DND-41 (cell line): ENCODE results near the gene MICU2.

Source experiments
- ATAC-seq: fragments of 200-7000 bp; cut with Tn5 transposase; 3 replicates; pipeline ENCODE4 v1.9.1; 2021; ENCODE audit warnings: low read depth; ENCODE audit not compliant: insufficient read depth
- DNase-seq: peaks from one replicate; pipeline ENCODE4 v3.0.0-alpha.2; 2020
- H2AFZ ChIP-seq: 2 replicates; pipeline ENCODE4 v1.6.0; 2012; ENCODE audit warnings: low read depth, low read length
- H3K27ac ChIP-seq: 2 replicates; pipeline ENCODE4 v1.5.1; 2012; ENCODE audit warnings: low read length, inconsistent platforms
- H3K27me3 ChIP-seq: fragments of 200-600 bp; sonication (generic); 2 replicates; pipeline ENCODE4 v1.6.0; 2012; ENCODE audit warnings: low read length, mild to moderate bottlenecking, inconsistent platforms; ENCODE audit not compliant: insufficient read depth, poor library complexity
- H3K36me3 ChIP-seq: 2 replicates; pipeline ENCODE4 v1.5.1; 2012; ENCODE audit warnings: low read length, inconsistent platforms; ENCODE audit not compliant: insufficient read depth
- H3K4me1 ChIP-seq: 2 replicates; pipeline ENCODE4 v1.5.1; 2012; ENCODE audit warnings: mild to moderate bottlenecking, low read length; ENCODE audit not compliant: insufficient read depth
- H3K4me2 ChIP-seq: 2 replicates; pipeline ENCODE4 v1.6.0; 2012; ENCODE audit warnings: mild to moderate bottlenecking, moderate library complexity, low read length, inconsistent platforms; ENCODE audit not compliant: insufficient read depth
- H3K4me3 ChIP-seq, 2 experiments: fragments of 200-600 bp in 1 of 2; shearing (Covaris generic) in 1 of 2; 2 replicates each; pipeline ENCODE4 v1.5.1; 2012 to 2016; ENCODE audit warnings: inconsistent platforms in 2 of 2, low read length in 2 of 2, mild to moderate bottlenecking in 2 of 2, low read depth in 1 of 2, moderate library complexity in 1 of 2
- H3K79me2 ChIP-seq: 2 replicates; pipeline ENCODE4 v1.6.0; 2012; ENCODE audit warnings: low read length, inconsistent platforms; ENCODE audit not compliant: insufficient read depth
- H3K9ac ChIP-seq: 2 replicates; pipeline ENCODE4 v1.6.0; 2012; ENCODE audit warnings: low read depth, mild to moderate bottlenecking, inconsistent platforms, low read length, moderate library complexity
- H3K9me3 ChIP-seq: 2 replicates; pipeline ENCODE4 v1.5.1; 2012; ENCODE audit warnings: low read length, moderate library complexity, mild to moderate bottlenecking, inconsistent platforms; ENCODE audit not compliant: insufficient read depth, severe bottlenecking
- H4K20me1 ChIP-seq: 2 replicates; pipeline ENCODE4 v1.6.0; 2012; ENCODE audit warnings: low read length; ENCODE audit not compliant: insufficient read depth
- EZH2 ChIP-seq: IDR thresholded peaks from 3 replicates; pipeline ENCODE4 v1.6.1; 2012; ENCODE audit warnings: borderline replicate concordance, low read depth, mild to moderate bottlenecking, moderate library complexity, low read length, inconsistent platforms; ENCODE audit not compliant: severe bottlenecking
- TF ChIP-seq, protein P1 (sequence below): IDR thresholded peaks from 2 replicates; pipeline ENCODE4 v1.5.1; 2012; ENCODE audit warnings: borderline replicate concordance, low read length, moderate library complexity, mild to moderate bottlenecking; ENCODE audit not compliant: poor library complexity, severe bottlenecking; ENCODE audit errors: extremely low read depth

The MICU2 gene

DNA sequence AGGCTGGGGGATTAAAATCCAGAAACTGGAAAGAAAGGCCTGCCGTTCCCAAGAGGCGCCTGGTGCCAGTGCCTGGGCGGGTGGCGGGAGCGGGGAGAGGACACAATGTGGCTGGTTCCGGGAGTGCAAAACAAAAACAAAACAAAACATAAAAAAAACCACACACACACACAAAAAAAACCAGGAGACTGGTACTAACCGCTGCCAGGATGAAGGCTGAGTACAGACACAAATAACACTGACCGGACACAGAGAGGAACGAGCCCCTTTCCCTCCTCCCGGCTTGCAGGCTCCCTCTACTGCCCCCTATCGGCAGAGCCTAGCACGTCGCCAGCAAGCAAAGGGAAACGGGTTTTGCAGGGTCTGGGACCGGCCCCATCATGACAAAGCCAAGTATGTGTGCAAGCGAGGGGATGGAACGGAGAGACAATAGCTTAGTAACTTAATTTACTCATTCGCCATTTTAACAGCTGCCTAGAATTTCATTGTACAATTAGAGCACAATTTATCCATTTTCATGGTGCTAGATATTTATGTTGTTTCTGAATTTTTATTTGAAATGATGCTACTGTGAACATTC, 127.0 kb downstream of the MICU2 start:
- DNase-seq (peak; percentile 73), ATAC-seq (peak; percentile 76)
- peak overlapping the region; percentile 39 for H3K9ac ChIP-seq
- no peaks in the 10 kb centered on the region for H3K36me3 ChIP-seq
- H3K4me2 ChIP-seq, result peak overlapping the region; percentile 57
- no peaks in the 10 kb centered on the region for H3K9me3 ChIP-seq
- no peaks in the 10 kb centered on the region for H3K27me3 ChIP-seq
- H3K4me1 ChIP-seq, result peaks cover 14% of the 10 kb centered on the region; the same call in 1 of the 2 replicates
- no peaks in the 10 kb centered on the region for H3K79me2 ChIP-seq
- H4K20me1 ChIP-seq, result no peaks in the 10 kb centered on the region
- no peak overlapping the region for H3K27ac ChIP-seq
- TF ChIP-seq, protein P1, sequence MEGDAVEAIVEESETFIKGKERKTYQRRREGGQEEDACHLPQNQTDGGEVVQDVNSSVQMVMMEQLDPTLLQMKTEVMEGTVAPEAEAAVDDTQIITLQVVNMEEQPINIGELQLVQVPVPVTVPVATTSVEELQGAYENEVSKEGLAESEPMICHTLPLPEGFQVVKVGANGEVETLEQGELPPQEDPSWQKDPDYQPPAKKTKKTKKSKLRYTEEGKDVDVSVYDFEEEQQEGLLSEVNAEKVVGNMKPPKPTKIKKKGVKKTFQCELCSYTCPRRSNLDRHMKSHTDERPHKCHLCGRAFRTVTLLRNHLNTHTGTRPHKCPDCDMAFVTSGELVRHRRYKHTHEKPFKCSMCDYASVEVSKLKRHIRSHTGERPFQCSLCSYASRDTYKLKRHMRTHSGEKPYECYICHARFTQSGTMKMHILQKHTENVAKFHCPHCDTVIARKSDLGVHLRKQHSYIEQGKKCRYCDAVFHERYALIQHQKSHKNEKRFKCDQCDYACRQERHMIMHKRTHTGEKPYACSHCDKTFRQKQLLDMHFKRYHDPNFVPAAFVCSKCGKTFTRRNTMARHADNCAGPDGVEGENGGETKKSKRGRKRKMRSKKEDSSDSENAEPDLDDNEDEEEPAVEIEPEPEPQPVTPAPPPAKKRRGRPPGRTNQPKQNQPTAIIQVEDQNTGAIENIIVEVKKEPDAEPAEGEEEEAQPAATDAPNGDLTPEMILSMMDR, result peak; percentile 93
- no peak for TF ChIP-seq EZH2
- H3K4me3 ChIP-seq, result peak overlapping the region in 1 of 2 experiments; percentile 52; a peak in 2 of 4 replicates
- H2AFZ ChIP-seq, result peak overlapping the region; percentile 62

DNA sequence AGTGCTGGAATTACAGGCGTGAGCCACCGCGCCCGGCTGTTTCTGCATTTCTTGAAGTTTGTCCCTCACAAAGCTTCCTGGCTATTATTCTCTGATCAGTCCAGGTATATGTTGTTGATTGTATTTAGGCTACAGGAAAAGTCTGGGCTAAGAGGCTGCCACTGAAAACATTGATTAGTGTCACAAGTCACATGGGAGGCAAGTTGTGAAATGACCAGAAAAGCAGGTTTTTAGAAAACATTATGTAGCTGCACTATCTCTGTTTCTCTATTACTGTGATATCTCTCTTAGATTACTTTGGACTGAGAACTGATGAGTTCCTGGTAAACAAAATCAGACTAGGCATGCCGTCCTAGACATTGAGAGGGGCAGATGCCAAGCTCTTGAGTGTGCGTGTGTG, 128.9 kb downstream of the MICU2 start:
- DNase-seq (no peak), ATAC-seq (no peak)
- Histone ChIP-seq H3K36me3 (no peaks in the 10 kb centered on the region), H3K9me3 (no peaks in the 10 kb centered on the region), H3K79me2 (no peaks in the 10 kb centered on the region), H3K27ac (no peak overlapping the region), H3K4me2 (no peak overlapping the region), H2AFZ (no peak overlapping the region), H3K27me3 (no peaks in the 10 kb centered on the region), H3K9ac (no peak overlapping the region), H4K20me1 (no peaks in the 10 kb centered on the region), H3K4me1 (peaks cover 14% of the 10 kb centered on the region; the same call in 1 of the 2 replicates), H3K4me3 (no peak overlapping the region)
- TF ChIP-seq, protein P1, result no peak
- no peak for TF ChIP-seq EZH2

DNA sequence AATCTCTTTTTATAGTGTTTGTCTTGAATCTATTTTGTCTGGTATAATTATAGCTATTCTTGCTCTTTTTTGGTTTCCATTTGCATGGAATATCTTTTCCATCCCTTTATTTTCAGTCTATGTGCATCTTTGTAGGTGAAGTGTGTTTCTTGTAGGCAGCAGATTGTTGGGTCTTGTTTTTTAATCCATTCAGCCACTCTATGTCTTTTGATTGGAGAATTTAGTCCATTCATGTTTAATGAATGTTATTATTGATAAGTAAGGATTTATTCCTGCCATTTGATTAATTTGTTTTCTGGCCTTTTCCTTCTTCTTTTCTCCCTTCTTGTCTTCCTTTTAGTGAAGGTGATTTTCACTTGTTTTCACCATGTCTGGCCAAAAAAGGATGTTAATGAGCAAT, 133.2 kb downstream of the MICU2 start:
- no peaks in the 10 kb centered on the region for H3K4me1 ChIP-seq
- ATAC-seq, result no peak
- TF ChIP-seq EZH2, result no peak
- TF ChIP-seq, protein P1, result no peak

DNA sequence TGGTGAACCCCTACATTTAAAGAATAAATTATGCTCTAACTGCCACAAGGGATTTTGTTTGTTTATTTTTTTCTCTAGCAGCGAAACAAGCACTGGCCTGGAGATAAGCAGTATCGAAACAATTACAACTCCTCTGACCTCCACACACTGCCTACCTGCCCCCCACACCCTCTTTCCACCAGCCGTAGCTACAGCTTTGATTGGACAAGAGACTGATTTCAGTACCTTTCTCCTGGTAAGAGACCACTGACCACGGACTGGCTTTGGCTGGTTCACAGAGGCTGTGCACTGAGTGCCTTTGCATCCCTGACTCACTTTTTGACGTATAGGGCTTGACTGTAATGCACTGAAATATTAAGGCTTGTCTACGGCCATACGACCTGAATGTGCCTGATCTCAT, 137.4 kb downstream of the MICU2 start:
- TF ChIP-seq, protein P1, result no peak
- no peak for TF ChIP-seq EZH2
- Histone ChIP-seq H3K4me2 (no peak overlapping the region), H3K9me3 (no peaks in the 10 kb centered on the region), H3K36me3 (no peaks in the 10 kb centered on the region), H3K27ac (no peak overlapping the region), H3K9ac (no peak overlapping the region), H2AFZ (no peak overlapping the region), H3K79me2 (no peaks in the 10 kb centered on the region), H3K4me1 (no peaks in the 10 kb centered on the region), H4K20me1 (no peaks in the 10 kb centered on the region), H3K27me3 (no peaks in the 10 kb centered on the region), H3K4me3 (no peak overlapping the region)
- no peak for ATAC-seq
- DNase-seq, result no peak

More for the DNA sequence above, 133.2 kb downstream of the MICU2 start:
- no peaks in the 10 kb centered on the region for H3K79me2 ChIP-seq
- H3K9ac ChIP-seq, result no peak overlapping the region
- H3K27me3 ChIP-seq, result no peaks in the 10 kb centered on the region
- H3K27ac ChIP-seq, result no peak overlapping the region
- H3K9me3 ChIP-seq, result no peaks in the 10 kb centered on the region
- no peak overlapping the region for H3K4me3 ChIP-seq
- H4K20me1 ChIP-seq, result no peaks in the 10 kb centered on the region
- H3K36me3 ChIP-seq, result no peaks in the 10 kb centered on the region
- no peak for DNase-seq
- no peak overlapping the region for H3K4me2 ChIP-seq
- no peak overlapping the region for H2AFZ ChIP-seq
